ENCODE results near the gene TNNI3K. TPM values are rescaled to one million over a fixed set of nuclear protein-coding genes. Genes with fewer than 3 reads are reported as not detected.

TNNI3K gene
- total RNA-seq, 1 donor from 2014 or later, result not detected

- no peaks in the 10 kb centered on the region for H3K36me3 Mint-ChIP-seq (ENCODE audit: unreplicated experiment)
- TF ChIP-seq CTCF (IDR thresholded peaks at IDR 0.05), result no peak
- H3K27ac Mint-ChIP-seq (ENCODE audit: unreplicated experiment), result no peak overlapping the region
- H3K4me3 Mint-ChIP-seq (ENCODE audit: unreplicated experiment), result no peak overlapping the region
- H3K9me3 Mint-ChIP-seq (ENCODE audit: unreplicated experiment), result no peaks in the 10 kb centered on the region
- H3K27me3 Mint-ChIP-seq (ENCODE audit: unreplicated experiment), result peaks cover 8% of the 10 kb centered on the region
- DNase-seq (ENCODE audit: extremely low spot score, unreplicated experiment), result no peak
- peaks cover 4% of the 10 kb centered on the region for H3K4me1 Mint-ChIP-seq (ENCODE audit: unreplicated experiment)
Measured at GRCh38 chr1:74392840-74393239, 157.7 kb downstream of the TNNI3K start.

GRCh38 chr1:74395571-74395970 lies 160.4 kb downstream of the TNNI3K start:
- no peak for TF ChIP-seq CTCF (IDR thresholded peaks at IDR 0.05)
- no peaks in the 10 kb centered on the region for H3K27me3 Mint-ChIP-seq (ENCODE audit: unreplicated experiment)
- DNase-seq (ENCODE audit: extremely low spot score, unreplicated experiment), result no peak
- no peak overlapping the region for H3K27ac Mint-ChIP-seq (ENCODE audit: unreplicated experiment)
- H3K9me3 Mint-ChIP-seq (ENCODE audit: unreplicated experiment), result no peaks in the 10 kb centered on the region
- H3K4me3 Mint-ChIP-seq (ENCODE audit: unreplicated experiment), result no peak overlapping the region
- H3K36me3 Mint-ChIP-seq (ENCODE audit: unreplicated experiment), result no peaks in the 10 kb centered on the region
- H3K4me1 Mint-ChIP-seq (ENCODE audit: unreplicated experiment), result peaks cover 4% of the 10 kb centered on the region

GRCh38 chr1:74396462-74396861 lies 161.3 kb downstream of the TNNI3K start:
- H3K9me3 Mint-ChIP-seq (ENCODE audit: unreplicated experiment), result no peaks in the 10 kb centered on the region
- DNase-seq (ENCODE audit: extremely low spot score, unreplicated experiment), result no peak
- H3K4me1 Mint-ChIP-seq (ENCODE audit: unreplicated experiment), result peaks cover 4% of the 10 kb centered on the region
- H3K27ac Mint-ChIP-seq (ENCODE audit: unreplicated experiment), result no peak overlapping the region
- no peak overlapping the region for H3K4me3 Mint-ChIP-seq (ENCODE audit: unreplicated experiment)
- TF ChIP-seq CTCF (IDR thresholded peaks at IDR 0.05), result no peak
- H3K27me3 Mint-ChIP-seq (ENCODE audit: unreplicated experiment), result no peaks in the 10 kb centered on the region
- H3K36me3 Mint-ChIP-seq (ENCODE audit: unreplicated experiment), result no peaks in the 10 kb centered on the region

- TF ChIP-seq CTCF (IDR thresholded peaks at IDR 0.05), result no peak
- no peaks in the 10 kb centered on the region for H3K27me3 Mint-ChIP-seq (ENCODE audit: unreplicated experiment)
- H3K9me3 Mint-ChIP-seq (ENCODE audit: unreplicated experiment), result no peaks in the 10 kb centered on the region
- H3K4me1 Mint-ChIP-seq (ENCODE audit: unreplicated experiment), result peaks cover 4% of the 10 kb centered on the region
- no peak overlapping the region for H3K4me3 Mint-ChIP-seq (ENCODE audit: unreplicated experiment)
- no peaks in the 10 kb centered on the region for H3K36me3 Mint-ChIP-seq (ENCODE audit: unreplicated experiment)
- no peak for DNase-seq (ENCODE audit: extremely low spot score, unreplicated experiment)
- H3K27ac Mint-ChIP-seq (ENCODE audit: unreplicated experiment), result no peak overlapping the region
Measured at GRCh38 chr1:74396933-74397332, 161.7 kb downstream of the TNNI3K start.

GRCh38 chr1:74399249-74399648 lies 164.1 kb downstream of the TNNI3K start:
- Mint-ChIP-seq H3K9me3 (ENCODE audit: unreplicated experiment) (no peaks in the 10 kb centered on the region), H3K4me3 (ENCODE audit: unreplicated experiment) (no peak overlapping the region), H3K4me1 (ENCODE audit: unreplicated experiment) (peaks cover 4% of the 10 kb centered on the region), H3K27me3 (ENCODE audit: unreplicated experiment) (no peaks in the 10 kb centered on the region), H3K27ac (ENCODE audit: unreplicated experiment) (no peak overlapping the region), H3K36me3 (ENCODE audit: unreplicated experiment) (no peaks in the 10 kb centered on the region)
- no peak for TF ChIP-seq CTCF (IDR thresholded peaks at IDR 0.05)
- DNase-seq (ENCODE audit: extremely low spot score, unreplicated experiment), result no peak

Measured in osteocyte (in vitro differentiated cells).